NCI-H82 treated with DMSO at 0.1 percent for 48 hours (cell line): Measurements from ENCODE around the gene ADAMTS2.

ENCODE experiments used
- DNase-seq: peaks from one replicate; lab custom pipeline; 2025; ENCODE audit not compliant: unreplicated experiment; lab: John Stamatoyannopoulos, UW

ADAMTS2 gene

GRCh38 chr5:179312557-179313235 is 32.6 kb downstream of the ADAMTS2 start:
- no peak for DNase-seq

GRCh38 chr5:179311581-179311980 is 33.7 kb downstream of the ADAMTS2 start:
- DNase-seq: no peak

- DNase-seq: no peak
Measured at GRCh38 chr5:179311091-179311470, 34.2 kb downstream of the ADAMTS2 start.

GRCh38 chr5:179310439-179311090 is 34.7 kb downstream of the ADAMTS2 start:
- DNase-seq: no peak

- DNase-seq: no peak
Measured at GRCh38 chr5:179309751-179310320, 35.4 kb downstream of the ADAMTS2 start.

- DNase-seq: no peak
Measured at GRCh38 chr5:179309383-179309670, 35.9 kb downstream of the ADAMTS2 start.

GRCh38 chr5:179308563-179309382 is 36.5 kb downstream of the ADAMTS2 start:
- no peak for DNase-seq

- DNase-seq: no peak
Measured at GRCh38 chr5:179307931-179308471, 37.3 kb downstream of the ADAMTS2 start.

GRCh38 chr5:179307013-179307800 is 38.1 kb downstream of the ADAMTS2 start:
- DNase-seq: no peak

- DNase-seq: no peak
Measured at GRCh38 chr5:179306191-179307012, 38.9 kb downstream of the ADAMTS2 start.

GRCh38 chr5:179304871-179305270 is 40.4 kb downstream of the ADAMTS2 start:
- no peak for DNase-seq

- DNase-seq: no peak
Measured at GRCh38 chr5:179304466-179304865, 40.8 kb downstream of the ADAMTS2 start.

GRCh38 chr5:179303451-179304200 is 41.6 kb downstream of the ADAMTS2 start:
- DNase-seq: no peak

- DNase-seq: no peak
Measured at GRCh38 chr5:179302499-179303185, 42.6 kb downstream of the ADAMTS2 start.

GRCh38 chr5:179301796-179302195 is 43.5 kb downstream of the ADAMTS2 start:
- no peak for DNase-seq

GRCh38 chr5:179301376-179301775 is 43.9 kb downstream of the ADAMTS2 start:
- DNase-seq: no peak

GRCh38 chr5:179300581-179301180 is 44.6 kb downstream of the ADAMTS2 start:
- DNase-seq: no peak
